H9 (cell line): ENCODE measurements around the gene MAGEA6. TPM values are rescaled to one million over a fixed set of nuclear protein-coding genes. Genes with fewer than 3 reads are reported as not detected.
"Not testable (repeated sequence)": the region's sequence is repeated elsewhere in the genome, so short reads cannot be mapped to it uniquely, and the experiment has no call there.

ENCODE experiments used
- DNase-seq: peaks from one replicate; pipeline ENCODE4 v3.0.0-alpha.2; 2017
- H2AFZ ChIP-seq: one replicate; pipeline ENCODE4 v1.6.1; 2013; ENCODE audit warnings: mild to moderate bottlenecking, low read length, control low read depth, moderate library complexity
- H2AK5ac ChIP-seq: 2 replicates; pipeline ENCODE4 v1.6.1; 2013; ENCODE audit warnings: low read length, control low read depth, mixed read lengths; ENCODE audit not compliant: insufficient read length
- H2BK120ac ChIP-seq: one replicate; pipeline ENCODE4 v1.6.1; 2013; ENCODE audit warnings: low read depth, mild to moderate bottlenecking, low read length, control low read depth, inconsistent platforms; ENCODE audit not compliant: poor library complexity, severe bottlenecking
- H2BK12ac ChIP-seq: 2 replicates; pipeline ENCODE4 v1.6.1; 2013; ENCODE audit warnings: low read length, control low read depth, mixed read lengths, low read depth; ENCODE audit not compliant: insufficient read length
- H2BK15ac ChIP-seq: 2 replicates; pipeline ENCODE4 v1.6.1; 2013; ENCODE audit warnings: low read depth, low read length, control low read depth
- H2BK20ac ChIP-seq: one replicate; pipeline ENCODE4 v1.6.1; 2013; ENCODE audit warnings: low read depth, mild to moderate bottlenecking, low read length, control low read depth, inconsistent platforms; ENCODE audit not compliant: poor library complexity, severe bottlenecking
- H2BK5ac ChIP-seq: 2 replicates; pipeline ENCODE4 v1.6.1; 2013; ENCODE audit warnings: low read length, control low read depth, mixed read lengths; ENCODE audit not compliant: insufficient read length
- H3K14ac ChIP-seq: 2 replicates; pipeline ENCODE4 v1.6.1; 2013; ENCODE audit warnings: low read length, control low read depth; ENCODE audit not compliant: insufficient read depth
- H3K18ac ChIP-seq: 2 replicates; pipeline ENCODE4 v1.6.1; 2013; ENCODE audit warnings: low read depth, mild to moderate bottlenecking, mixed read lengths, low read length, control low read depth; ENCODE audit not compliant: insufficient read length
- H3K23ac ChIP-seq: 2 replicates; pipeline ENCODE4 v1.6.1; 2013; ENCODE audit warnings: low read length, control low read depth, mixed read lengths, low read depth; ENCODE audit not compliant: insufficient read length
- H3K23me2 ChIP-seq: 2 replicates; pipeline ENCODE4 v1.6.1; 2013; ENCODE audit warnings: low read depth, mild to moderate bottlenecking, mixed read lengths, low read length, control low read depth; ENCODE audit not compliant: insufficient read length, poor library complexity, severe bottlenecking
- H3K27ac ChIP-seq: 2 replicates; pipeline ENCODE4 v1.5.1; 2013; ENCODE audit warnings: low read length, control low read depth, mixed read lengths, low read depth; ENCODE audit not compliant: insufficient read length
- H3K27me3 ChIP-seq: 2 replicates; pipeline ENCODE4 v1.6.1; 2013; ENCODE audit warnings: low read length, control low read depth, inconsistent platforms; ENCODE audit not compliant: insufficient read depth
- H3K4ac ChIP-seq: 2 replicates; pipeline ENCODE4 v1.6.1; 2013; ENCODE audit warnings: low read depth, mild to moderate bottlenecking, control low read depth, inconsistent platforms, low read length, moderate library complexity
- H3K4me1 ChIP-seq: 2 replicates; pipeline ENCODE4 v1.6.1; 2013; ENCODE audit warnings: low read length, control low read depth, inconsistent platforms; ENCODE audit not compliant: insufficient read depth
- H3K4me2 ChIP-seq: 2 replicates; pipeline ENCODE4 v1.6.1; 2013; ENCODE audit warnings: low read length, control low read depth, mixed read lengths; ENCODE audit not compliant: insufficient read length, insufficient read depth
- H3K56ac ChIP-seq: 2 replicates; pipeline ENCODE4 v1.6.1; 2013; ENCODE audit warnings: low read depth, mild to moderate bottlenecking, mixed read lengths, low read length, control low read depth; ENCODE audit not compliant: insufficient read length
- H3K79me1 ChIP-seq: 2 replicates; pipeline ENCODE4 v1.6.1; 2013; ENCODE audit warnings: low read depth, mild to moderate bottlenecking, moderate library complexity, low read length, control low read depth, inconsistent platforms; ENCODE audit not compliant: insufficient read depth, poor library complexity, severe bottlenecking
- H3K79me2 ChIP-seq: 2 replicates; pipeline ENCODE4 v1.6.1; 2013; ENCODE audit warnings: low read length, control low read depth, inconsistent platforms; ENCODE audit not compliant: insufficient read depth
- H3K9ac ChIP-seq: 2 replicates; pipeline ENCODE4 v1.6.1; 2013; ENCODE audit warnings: low read length, control low read depth, mixed read lengths; ENCODE audit not compliant: insufficient read length; ENCODE audit errors: extremely low read depth
- H3K9me3 ChIP-seq: one replicate; pipeline ENCODE4 v1.6.1; 2013; ENCODE audit warnings: low read depth, low read length, inconsistent platforms; ENCODE audit not compliant: control insufficient read depth
- H3T11ph ChIP-seq: one replicate; pipeline ENCODE4 v1.6.1; 2013; ENCODE audit warnings: mild to moderate bottlenecking, low read length, control low read depth, inconsistent platforms
- H4K20me1 ChIP-seq: one replicate; pipeline ENCODE4 v1.6.1; 2013; ENCODE audit not compliant: control insufficient read depth, insufficient read length, insufficient read depth
- H4K5ac ChIP-seq: 2 replicates; pipeline ENCODE4 v1.6.1; 2013; ENCODE audit warnings: low read depth, mild to moderate bottlenecking, mixed read lengths, low read length, control low read depth; ENCODE audit not compliant: insufficient read length
- H4K8ac ChIP-seq: replicated peaks from 2 replicates; pipeline ENCODE4 v1.6.1; 2013; ENCODE audit warnings: low read length, control low read depth, mixed read lengths, low read depth; ENCODE audit not compliant: insufficient read length
- H4K91ac ChIP-seq: 2 replicates; pipeline ENCODE4 v1.6.1; 2013; ENCODE audit warnings: low read depth, mild to moderate bottlenecking, moderate library complexity, mixed read lengths, low read length, control low read depth; ENCODE audit not compliant: insufficient read length
- H3K27ac Mint-ChIP-seq, 3 experiments: 2 replicates in 2 of 3; 3 replicates in 1 of 3; pipeline ENCODE4 v1.8.0; 2020 to 2021; ENCODE audit warnings: mixed read lengths in 3 of 3, mild to moderate bottlenecking in 1 of 3, moderate library complexity in 1 of 3
- H3K27me3 Mint-ChIP-seq: 2 replicates; pipeline ENCODE4 v1.8.0; 2021; ENCODE audit warnings: low read depth, mild to moderate bottlenecking, moderate library complexity, mixed read lengths
- H3K36me3 Mint-ChIP-seq, 3 experiments: 2 replicates in 2 of 3; 3 replicates in 1 of 3; pipeline ENCODE4 v1.8.0; 2020 to 2021; ENCODE audit warnings: low read depth in 3 of 3, mixed read lengths in 3 of 3; ENCODE audit not compliant: insufficient read depth in 1 of 3
- H3K4me1 Mint-ChIP-seq, 2 experiments: 2 replicates each; pipeline ENCODE4 v1.8.0; 2020; ENCODE audit warnings: mixed read lengths in 2 of 2
- H3K4me3 Mint-ChIP-seq, 2 experiments: 2 replicates in 1 of 2; 3 replicates in 1 of 2; pipeline ENCODE4 v1.8.0; 2020 to 2021; ENCODE audit warnings: mild to moderate bottlenecking in 2 of 2, mixed read lengths in 2 of 2, moderate library complexity in 1 of 2
- H3K9me3 Mint-ChIP-seq, 2 experiments: 2 replicates in 1 of 2; 3 replicates in 1 of 2; pipeline ENCODE4 v1.8.0; 2020; ENCODE audit warnings: mild to moderate bottlenecking in 2 of 2, mixed read lengths in 2 of 2, moderate library complexity in 1 of 2
- WGBS: extraction: QIAGEN DNeasy Blood & Tissue Kit; methylation state at CpG from one replicate; pipeline ENCODE4 v1.1.7; 2013; ENCODE audit warnings: missing lambda C conversion rate, low lambda C conversion rate, mixed read lengths; ENCODE audit not compliant: insufficient read length; ENCODE audit errors: extremely low coverage; 5-methylcytosine and 5-hydroxymethylcytosine counted together
- total RNA-seq: library from RNA; stranded (reverse); gene quantifications from 2 replicates; pipeline ENCODE4 v1.2.1, GENCODE V29; 2021

The MAGEA6 gene
- total RNA-seq, 1 experiment from 2014 or later = not detected

GRCh38 chrX:152754871-152755270 is 14.6 kb downstream of the MAGEA6 start:
- not testable (repeated sequence) for H3K27ac ChIP-seq, H4K8ac ChIP-seq, H2AFZ ChIP-seq, H3K79me1 ChIP-seq, H3K4me1 ChIP-seq, H3K23me2 ChIP-seq, H2BK15ac ChIP-seq, H2BK12ac ChIP-seq, H3K18ac ChIP-seq, H3K4me2 ChIP-seq, H4K20me1 ChIP-seq, H2AK5ac ChIP-seq, H3K9me3 ChIP-seq, H3K4me3 Mint-ChIP-seq, H3K27me3 ChIP-seq, H3K9ac ChIP-seq, H3K56ac ChIP-seq, H3K9me3 Mint-ChIP-seq, H2BK20ac ChIP-seq, H3K27ac Mint-ChIP-seq, H4K91ac ChIP-seq, H3K4ac ChIP-seq, H3K36me3 Mint-ChIP-seq, H3K23ac ChIP-seq, H4K5ac ChIP-seq, H3K79me2 ChIP-seq, DNase-seq, H2BK5ac ChIP-seq, H2BK120ac ChIP-seq, H3K4me1 Mint-ChIP-seq, H3K14ac ChIP-seq, H3T11ph ChIP-seq, H3K27me3 Mint-ChIP-seq
- WGBS = no CpG with 5 or more reads among the region's 5 CpGs

GRCh38 chrX:152753686-152754650 is 15.5 kb downstream of the MAGEA6 start, which contains the start of gene MAGEA2:
TSS of gene MAGEA2 (minus strand) at chrX:152753842. CDS start at chrX:152751363, 2,479 bp downstream.
- H2BK12ac ChIP-seq, H3K9ac ChIP-seq, H3K4me1 ChIP-seq, H3K9me3 ChIP-seq, H3K18ac ChIP-seq, H3K36me3 Mint-ChIP-seq, H3K27me3 ChIP-seq, H3K4me2 ChIP-seq, H3K27me3 Mint-ChIP-seq, H3T11ph ChIP-seq, H3K4me3 Mint-ChIP-seq, H2BK5ac ChIP-seq, H3K23me2 ChIP-seq, H3K23ac ChIP-seq, H3K56ac ChIP-seq, H3K79me2 ChIP-seq, H2AK5ac ChIP-seq, H3K79me1 ChIP-seq, H2AFZ ChIP-seq, H3K27ac ChIP-seq, H3K14ac ChIP-seq, H3K27ac Mint-ChIP-seq, H3K4me1 Mint-ChIP-seq, H3K4ac ChIP-seq, H2BK15ac ChIP-seq, H4K91ac ChIP-seq, DNase-seq, H4K20me1 ChIP-seq, H4K5ac ChIP-seq, H4K8ac ChIP-seq, H3K9me3 Mint-ChIP-seq, H2BK20ac ChIP-seq, H2BK120ac ChIP-seq: not testable (repeated sequence)
- WGBS = no CpG with 5 or more reads among the region's 35 CpGs
